ENCODE data around the gene LGR4.

DNA sequence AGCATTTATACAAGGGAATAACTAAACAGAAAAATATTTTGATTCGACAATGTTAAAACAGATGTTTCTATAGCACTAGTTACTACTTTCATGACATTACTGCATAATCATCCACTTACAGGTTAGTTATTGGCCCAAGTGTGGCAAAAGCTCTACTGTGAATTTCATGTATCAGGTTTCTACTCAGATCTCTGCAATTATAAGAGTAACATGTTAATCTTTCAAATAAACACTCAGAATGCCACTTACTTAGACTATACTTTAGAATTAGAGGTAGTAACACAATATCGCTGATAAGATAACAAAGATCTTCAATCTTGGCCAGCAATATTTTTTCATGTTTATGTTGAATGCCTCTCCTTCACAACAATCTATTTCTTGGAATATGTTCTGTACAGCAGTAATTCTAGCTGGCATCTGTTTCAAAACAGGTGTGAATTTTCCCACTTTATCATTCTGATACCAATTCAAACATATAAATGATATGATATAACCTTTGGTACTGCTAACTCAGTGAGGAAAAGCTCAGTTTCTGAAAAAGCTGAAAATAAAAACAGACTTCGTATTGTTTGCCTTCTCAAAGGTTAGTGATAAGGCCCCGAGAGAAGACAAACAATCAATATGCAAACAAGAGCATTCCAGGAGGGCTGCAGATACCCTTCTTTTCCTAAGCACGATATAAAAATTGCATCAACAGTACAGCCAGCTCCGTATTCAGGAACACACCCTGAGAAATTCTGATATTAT lies 98.6 kb downstream of the LGR4 start:
- TF ChIP-seq, protein P1, sequence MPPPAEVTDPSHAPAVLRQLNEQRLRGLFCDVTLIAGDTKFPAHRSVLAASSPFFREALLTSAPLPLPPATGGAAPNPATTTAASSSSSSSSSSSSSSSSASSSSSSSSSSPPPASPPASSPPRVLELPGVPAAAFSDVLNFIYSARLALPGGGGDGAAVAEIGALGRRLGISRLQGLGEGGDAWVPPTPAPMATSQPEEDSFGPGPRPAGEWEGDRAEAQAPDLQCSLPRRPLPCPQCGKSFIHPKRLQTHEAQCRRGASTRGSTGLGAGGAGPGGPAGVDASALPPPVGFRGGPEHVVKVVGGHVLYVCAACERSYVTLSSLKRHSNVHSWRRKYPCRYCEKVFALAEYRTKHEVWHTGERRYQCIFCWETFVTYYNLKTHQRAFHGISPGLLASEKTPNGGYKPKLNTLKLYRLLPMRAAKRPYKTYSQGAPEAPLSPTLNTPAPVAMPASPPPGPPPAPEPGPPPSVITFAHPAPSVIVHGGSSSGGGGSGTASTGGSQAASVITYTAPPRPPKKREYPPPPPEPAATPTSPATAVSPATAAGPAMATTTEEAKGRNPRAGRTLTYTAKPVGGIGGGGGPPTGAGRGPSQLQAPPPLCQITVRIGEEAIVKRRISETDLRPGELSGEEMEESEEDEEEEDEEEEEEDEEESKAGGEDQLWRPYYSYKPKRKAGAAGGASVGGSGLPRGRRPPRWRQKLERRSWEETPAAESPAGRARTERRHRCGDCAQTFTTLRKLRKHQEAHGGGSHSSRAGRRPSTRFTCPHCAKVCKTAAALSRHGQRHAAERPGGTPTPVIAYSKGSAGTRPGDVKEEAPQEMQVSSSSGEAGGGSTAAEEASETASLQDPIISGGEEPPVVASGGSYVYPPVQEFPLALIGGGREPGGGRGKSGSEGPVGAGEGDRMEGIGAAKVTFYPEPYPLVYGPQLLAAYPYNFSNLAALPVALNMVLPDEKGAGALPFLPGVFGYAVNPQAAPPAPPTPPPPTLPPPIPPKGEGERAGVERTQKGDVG (CRISPR knock-in tag; IDR thresholded peaks at IDR 0.05) = no peak
- TF ChIP-seq KAT2A (conservative IDR thresholded peaks at IDR 0.05; ENCODE audit: control insufficient read depth, low read depth, low read length) (no peak), EZH2 (IDR thresholded peaks at IDR 0.05; ENCODE audit: borderline replicate concordance, control insufficient read depth, low read depth, low read length) (no peak), SPI1 (IDR thresholded peaks at IDR 0.05; ENCODE audit: borderline replicate concordance, insufficient read depth, low read depth, low read length) (no peak), ZSCAN29 (IDR thresholded peaks at IDR 0.05) (no peak), SMC3 (IDR thresholded peaks at IDR 0.05; ENCODE audit: borderline replicate concordance, low read length) (no peak), ETV6 (conservative IDR thresholded peaks at IDR 0.05 in 1 of 2, IDR thresholded peaks at IDR 0.05 in 1 of 2; ENCODE audit: borderline replicate concordance in 1 of 2, low read depth in 1 of 2) (no peak), RFX5 (IDR thresholded peaks at IDR 0.05; ENCODE audit: low read depth, low read length) (no peak), EP300 (IDR thresholded peaks at IDR 0.05; ENCODE audit: borderline replicate concordance in 1 of 2, control insufficient read depth in 1 of 2, low read depth in 2 of 2, low read length in 2 of 2) (no peak), CBX3 (IDR thresholded peaks at IDR 0.05; ENCODE audit: borderline replicate concordance, low read depth) (no peak), ZNF274 (IDR thresholded peaks at IDR 0.05; ENCODE audit: insufficient read depth, insufficient read length) (no peak)
- TF ChIP-seq, protein P2, sequence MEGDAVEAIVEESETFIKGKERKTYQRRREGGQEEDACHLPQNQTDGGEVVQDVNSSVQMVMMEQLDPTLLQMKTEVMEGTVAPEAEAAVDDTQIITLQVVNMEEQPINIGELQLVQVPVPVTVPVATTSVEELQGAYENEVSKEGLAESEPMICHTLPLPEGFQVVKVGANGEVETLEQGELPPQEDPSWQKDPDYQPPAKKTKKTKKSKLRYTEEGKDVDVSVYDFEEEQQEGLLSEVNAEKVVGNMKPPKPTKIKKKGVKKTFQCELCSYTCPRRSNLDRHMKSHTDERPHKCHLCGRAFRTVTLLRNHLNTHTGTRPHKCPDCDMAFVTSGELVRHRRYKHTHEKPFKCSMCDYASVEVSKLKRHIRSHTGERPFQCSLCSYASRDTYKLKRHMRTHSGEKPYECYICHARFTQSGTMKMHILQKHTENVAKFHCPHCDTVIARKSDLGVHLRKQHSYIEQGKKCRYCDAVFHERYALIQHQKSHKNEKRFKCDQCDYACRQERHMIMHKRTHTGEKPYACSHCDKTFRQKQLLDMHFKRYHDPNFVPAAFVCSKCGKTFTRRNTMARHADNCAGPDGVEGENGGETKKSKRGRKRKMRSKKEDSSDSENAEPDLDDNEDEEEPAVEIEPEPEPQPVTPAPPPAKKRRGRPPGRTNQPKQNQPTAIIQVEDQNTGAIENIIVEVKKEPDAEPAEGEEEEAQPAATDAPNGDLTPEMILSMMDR (IDR thresholded peaks at IDR 0.05 in 2 of 3, conservative IDR thresholded peaks at IDR 0.05 in 1 of 3; ENCODE audit: control insufficient read depth in 2 of 3, extremely low read depth in 1 of 3, insufficient read depth in 1 of 3, low read depth in 3 of 3, low read length in 3 of 3) = no peak
- TF ChIP-seq, protein P3, sequence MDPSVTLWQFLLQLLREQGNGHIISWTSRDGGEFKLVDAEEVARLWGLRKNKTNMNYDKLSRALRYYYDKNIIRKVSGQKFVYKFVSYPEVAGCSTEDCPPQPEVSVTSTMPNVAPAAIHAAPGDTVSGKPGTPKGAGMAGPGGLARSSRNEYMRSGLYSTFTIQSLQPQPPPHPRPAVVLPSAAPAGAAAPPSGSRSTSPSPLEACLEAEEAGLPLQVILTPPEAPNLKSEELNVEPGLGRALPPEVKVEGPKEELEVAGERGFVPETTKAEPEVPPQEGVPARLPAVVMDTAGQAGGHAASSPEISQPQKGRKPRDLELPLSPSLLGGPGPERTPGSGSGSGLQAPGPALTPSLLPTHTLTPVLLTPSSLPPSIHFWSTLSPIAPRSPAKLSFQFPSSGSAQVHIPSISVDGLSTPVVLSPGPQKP (IDR thresholded peaks at IDR 0.05; ENCODE audit: low read depth, low read length) = no peak
- TF ChIP-seq, protein P4, sequence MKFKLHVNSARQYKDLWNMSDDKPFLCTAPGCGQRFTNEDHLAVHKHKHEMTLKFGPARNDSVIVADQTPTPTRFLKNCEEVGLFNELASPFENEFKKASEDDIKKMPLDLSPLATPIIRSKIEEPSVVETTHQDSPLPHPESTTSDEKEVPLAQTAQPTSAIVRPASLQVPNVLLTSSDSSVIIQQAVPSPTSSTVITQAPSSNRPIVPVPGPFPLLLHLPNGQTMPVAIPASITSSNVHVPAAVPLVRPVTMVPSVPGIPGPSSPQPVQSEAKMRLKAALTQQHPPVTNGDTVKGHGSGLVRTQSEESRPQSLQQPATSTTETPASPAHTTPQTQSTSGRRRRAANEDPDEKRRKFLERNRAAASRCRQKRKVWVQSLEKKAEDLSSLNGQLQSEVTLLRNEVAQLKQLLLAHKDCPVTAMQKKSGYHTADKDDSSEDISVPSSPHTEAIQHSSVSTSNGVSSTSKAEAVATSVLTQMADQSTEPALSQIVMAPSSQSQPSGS (IDR thresholded peaks at IDR 0.05; ENCODE audit: low read length) = no peak

Measured in GM12878 (cell line).